Right lobe of liver (tissue), 4 donors: ENCODE measurements around the gene SLC9A8.

Source experiments
- CTCF ChIP-seq, 4 donors: fragments of 200-600 bp in 3 of 4; fragments of 450-650 bp in 1 of 4; IDR thresholded peaks; one replicate each; pipeline versions ENCODE4 v1.5.1 to v1.8.0; 2016 to 2022; ENCODE audit warnings: antibody characterized with exemption in 4 of 4, mild to moderate bottlenecking in 2 of 4
- POLR2A ChIP-seq: fragments of 450-650 bp; IDR thresholded peaks from one replicate; pipeline ENCODE4 v1.6.1; 2017; ENCODE audit warnings: antibody characterized with exemption, mild to moderate bottlenecking
- donor health status: DM: no; HTN: no; CAD: no.
- donor health status: DM: no; HTN: no; CAD: no.
- donor health status: DM: no; HTN: yes; CAD: no.

DNA sequence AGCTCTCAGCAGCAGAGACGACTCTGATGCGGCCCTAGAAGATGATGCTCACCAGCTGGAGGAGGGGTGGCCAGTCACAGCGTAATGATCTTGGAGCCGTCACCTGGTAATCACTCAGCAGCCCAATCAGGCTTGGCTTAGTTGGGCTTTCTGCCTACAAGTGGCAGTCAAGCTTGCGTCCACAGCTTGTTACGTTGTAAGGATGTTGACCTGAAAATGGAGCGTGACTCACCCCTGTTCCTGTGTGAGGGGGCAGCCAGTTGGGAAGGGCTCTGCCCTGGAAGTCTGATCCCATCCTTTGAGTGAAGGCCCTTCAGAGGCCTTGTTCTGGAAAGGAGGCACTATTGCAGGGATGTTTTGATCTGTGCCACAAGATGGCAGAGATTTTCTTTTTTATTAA, 52.9 kb downstream of the SLC9A8 start:
- TF ChIP-seq CTCF (IDR thresholded peaks at IDR 0.05) (peak in 1 of 4 donors; percentile 9), POLR2A (no peak)
